ENCODE measurements around the gene KEAP1. TPM values are rescaled to one million over a fixed set of nuclear protein-coding genes. Genes with fewer than 3 reads are reported as not detected.

The KEAP1 gene
- total and polyA plus RNA-seq, 2 experiments from 2014 or later, result 70.5 to 85.5 TPM

DNA sequence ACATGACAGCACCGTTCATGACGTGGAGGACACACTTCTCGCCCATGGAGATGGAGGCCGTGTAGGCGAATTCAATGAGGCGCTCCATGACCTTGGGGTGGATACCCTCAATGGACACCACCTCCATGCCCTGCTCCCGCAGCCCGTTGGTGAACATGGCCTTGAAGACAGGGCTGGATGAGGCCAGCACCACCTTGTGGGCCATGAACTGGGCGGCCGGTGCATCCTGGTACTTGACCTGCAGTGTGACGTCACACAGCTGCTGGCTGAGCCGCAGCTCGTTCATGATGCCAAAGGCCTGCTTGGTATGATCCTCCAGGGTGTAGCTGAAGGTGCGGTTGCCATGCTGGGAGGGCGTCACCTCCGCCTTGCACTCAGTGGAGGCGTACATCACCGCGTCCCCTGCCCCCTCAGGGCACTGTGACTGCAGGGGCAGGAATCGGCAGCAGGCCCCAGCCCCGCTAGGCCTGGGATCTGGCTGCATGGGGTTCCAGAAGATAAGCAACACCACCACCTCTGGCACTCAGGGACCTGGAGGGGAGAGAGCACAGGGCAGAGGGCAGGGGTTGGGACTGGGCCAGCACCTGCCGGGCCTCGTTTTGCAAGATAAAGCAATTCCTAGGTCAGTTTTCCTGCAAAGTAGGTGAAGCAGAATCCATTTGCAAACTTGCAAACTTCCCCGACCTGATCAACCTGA, 3.5 kb downstream of the KEAP1 start:
- H3K27me3 ChIP-seq, result no peaks in the 10 kb centered on the region
- H3K4me3 ChIP-seq, result no peak overlapping the region
- H3K4me1 ChIP-seq (ENCODE audit: low read depth), result no peaks in the 10 kb centered on the region
- H3K9me3 ChIP-seq (ENCODE audit: low read depth), result no peaks in the 10 kb centered on the region
- DNase-seq (ENCODE audit: low read depth in 1 of 2, low spot score in 1 of 2), result no peak
- peaks cover 13% of the 10 kb centered on the region for H3K36me3 ChIP-seq
- TF ChIP-seq, protein P1, sequence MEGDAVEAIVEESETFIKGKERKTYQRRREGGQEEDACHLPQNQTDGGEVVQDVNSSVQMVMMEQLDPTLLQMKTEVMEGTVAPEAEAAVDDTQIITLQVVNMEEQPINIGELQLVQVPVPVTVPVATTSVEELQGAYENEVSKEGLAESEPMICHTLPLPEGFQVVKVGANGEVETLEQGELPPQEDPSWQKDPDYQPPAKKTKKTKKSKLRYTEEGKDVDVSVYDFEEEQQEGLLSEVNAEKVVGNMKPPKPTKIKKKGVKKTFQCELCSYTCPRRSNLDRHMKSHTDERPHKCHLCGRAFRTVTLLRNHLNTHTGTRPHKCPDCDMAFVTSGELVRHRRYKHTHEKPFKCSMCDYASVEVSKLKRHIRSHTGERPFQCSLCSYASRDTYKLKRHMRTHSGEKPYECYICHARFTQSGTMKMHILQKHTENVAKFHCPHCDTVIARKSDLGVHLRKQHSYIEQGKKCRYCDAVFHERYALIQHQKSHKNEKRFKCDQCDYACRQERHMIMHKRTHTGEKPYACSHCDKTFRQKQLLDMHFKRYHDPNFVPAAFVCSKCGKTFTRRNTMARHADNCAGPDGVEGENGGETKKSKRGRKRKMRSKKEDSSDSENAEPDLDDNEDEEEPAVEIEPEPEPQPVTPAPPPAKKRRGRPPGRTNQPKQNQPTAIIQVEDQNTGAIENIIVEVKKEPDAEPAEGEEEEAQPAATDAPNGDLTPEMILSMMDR (IDR thresholded peaks at IDR 0.05; ENCODE audit: low read depth, low read length), result no peak
- H3K27ac ChIP-seq, result no peak overlapping the region

DNA sequence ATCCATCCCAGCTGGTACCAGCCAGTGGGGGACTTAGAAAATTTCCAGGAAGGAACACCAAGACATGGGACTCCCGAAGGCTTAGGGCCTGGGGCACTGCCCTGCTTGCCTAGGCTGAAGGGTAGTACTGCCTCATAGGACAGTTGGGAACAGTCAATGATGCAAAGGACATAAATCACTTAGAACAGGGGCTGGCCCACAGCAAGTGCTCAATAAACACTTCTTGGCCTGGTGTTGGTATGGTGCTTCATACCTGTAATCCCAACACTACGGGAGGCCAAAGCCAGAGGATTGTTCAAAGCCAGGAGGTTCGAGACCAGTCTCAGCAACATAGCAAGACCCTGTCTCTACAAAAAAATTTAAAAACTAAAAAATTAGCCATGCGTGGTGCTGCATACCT, 5.8 kb downstream of the KEAP1 start:
- Histone ChIP-seq H3K4me3 (no peak overlapping the region), H3K4me1 (ENCODE audit: low read depth) (no peaks in the 10 kb centered on the region), H3K36me3 (peaks cover 14% of the 10 kb centered on the region), H3K27ac (no peak overlapping the region), H3K27me3 (no peaks in the 10 kb centered on the region), H3K9me3 (ENCODE audit: low read depth) (no peaks in the 10 kb centered on the region)
- DNase-seq (ENCODE audit: low read depth in 1 of 2, low spot score in 1 of 2), result no peak
- TF ChIP-seq, protein P1 (IDR thresholded peaks at IDR 0.05; ENCODE audit: low read depth, low read length), result no peak

DNA sequence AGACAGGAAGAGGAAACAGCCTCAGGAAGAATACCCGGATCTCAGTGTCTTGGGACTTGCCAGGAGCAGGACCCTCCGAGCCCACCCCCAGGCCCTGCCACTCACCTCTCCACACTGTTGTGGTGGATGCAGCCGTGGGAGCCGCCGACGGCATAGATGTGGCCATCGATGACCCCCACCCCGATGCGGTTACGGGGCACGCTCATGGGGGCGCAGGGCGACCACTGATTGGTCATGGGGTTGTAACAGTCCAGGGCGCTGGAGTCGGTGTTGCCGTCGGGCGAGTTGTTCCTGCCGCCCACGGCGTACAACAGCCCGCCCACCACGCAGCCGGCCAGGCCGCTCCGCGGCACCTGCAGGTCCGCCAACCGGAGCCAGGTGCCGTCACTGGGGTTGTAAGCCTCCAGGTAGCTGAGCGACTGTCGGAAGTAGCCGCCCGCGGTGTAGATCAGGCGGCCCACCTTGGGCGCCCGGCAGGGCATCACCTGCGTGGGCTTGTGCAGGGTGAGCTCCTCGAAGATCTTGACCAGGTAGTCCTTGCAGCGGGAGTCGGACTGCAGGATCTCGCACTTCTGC, 11.6 kb downstream of the KEAP1 start:
- DNase-seq (ENCODE audit: low read depth in 1 of 2, low spot score in 1 of 2), result no peak
- Histone ChIP-seq H3K27me3 (no peaks in the 10 kb centered on the region), H3K36me3 (peaks cover 32% of the 10 kb centered on the region), H3K27ac (no peak overlapping the region), H3K4me3 (no peak overlapping the region), H3K9me3 (ENCODE audit: low read depth) (no peaks in the 10 kb centered on the region), H3K4me1 (ENCODE audit: low read depth) (no peaks in the 10 kb centered on the region)
- TF ChIP-seq, protein P1 (IDR thresholded peaks at IDR 0.05; ENCODE audit: low read depth, low read length), result no peak

DNA sequence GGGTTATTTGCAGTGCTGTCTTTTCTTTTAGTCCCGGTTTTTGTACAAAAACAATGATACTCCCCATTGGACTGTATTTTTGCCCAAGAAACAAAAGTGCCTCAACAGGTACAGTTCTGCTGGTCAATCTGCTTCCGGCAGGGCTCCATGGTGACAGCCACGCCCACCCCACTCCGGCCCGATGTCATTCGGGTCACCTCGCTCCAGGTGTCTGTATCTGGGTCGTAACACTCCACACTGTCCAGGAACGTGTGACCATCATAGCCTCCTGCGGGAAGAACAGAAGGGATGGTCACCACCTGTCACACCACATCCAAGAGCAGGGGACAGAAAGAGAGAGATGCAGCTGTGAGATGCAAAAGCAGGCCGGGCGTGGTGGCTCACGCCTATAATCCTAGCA, 16.6 kb downstream of the KEAP1 start:
- no peaks in the 10 kb centered on the region for H3K27me3 ChIP-seq
- TF ChIP-seq, protein P1 (IDR thresholded peaks at IDR 0.05; ENCODE audit: low read depth, low read length), result no peak

DNA sequence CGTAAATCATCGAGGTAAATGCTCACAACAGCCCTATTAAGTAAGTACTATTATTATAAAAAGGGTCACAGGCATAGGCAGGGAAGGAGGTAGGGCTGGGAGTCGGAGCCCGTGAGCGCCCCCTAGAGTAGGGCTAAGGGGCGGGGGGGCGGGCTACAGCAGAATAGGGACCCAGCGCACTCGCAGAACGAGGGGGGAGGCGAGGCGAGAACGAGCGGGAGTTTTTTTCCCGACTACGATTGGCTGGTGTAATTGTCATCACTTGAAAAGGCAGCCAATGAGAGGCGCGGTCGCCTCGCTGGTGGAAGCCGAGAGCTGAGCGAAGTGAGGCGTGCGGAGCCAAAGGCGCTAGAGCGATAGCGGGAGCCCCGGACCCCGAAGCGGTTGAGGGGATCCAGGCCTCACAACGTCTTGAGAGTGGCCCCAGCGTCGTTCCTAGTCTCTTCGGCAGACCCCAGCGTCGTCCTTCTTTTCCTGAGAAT, 24.2 kb downstream of the KEAP1 start:
- Histone ChIP-seq H3K27ac (no peak overlapping the region), H3K27me3 (peaks cover 6% of the 10 kb centered on the region), H3K4me1 (ENCODE audit: low read depth) (no peaks in the 10 kb centered on the region), H3K9me3 (ENCODE audit: low read depth) (no peaks in the 10 kb centered on the region), H3K36me3 (no peaks in the 10 kb centered on the region), H3K4me3 (no peak overlapping the region)
- TF ChIP-seq, protein P1 (IDR thresholded peaks at IDR 0.05; ENCODE audit: low read depth, low read length), result peak; percentile 33
- peak; percentile 90 to 93 for DNase-seq (ENCODE audit: low read depth in 1 of 2, low spot score in 1 of 2)

More for the DNA sequence above, 16.6 kb downstream of the KEAP1 start:
- H3K4me3 ChIP-seq, result no peak overlapping the region
- no peaks in the 10 kb centered on the region for H3K4me1 ChIP-seq (ENCODE audit: low read depth)
- DNase-seq (ENCODE audit: low read depth in 1 of 2, low spot score in 1 of 2), result no peak
- peaks cover 18% of the 10 kb centered on the region for H3K36me3 ChIP-seq
- H3K27ac ChIP-seq, result no peak overlapping the region
- no peaks in the 10 kb centered on the region for H3K9me3 ChIP-seq (ENCODE audit: low read depth)
